Dermis blood vessel endothelial cell (primary cell): Measurements from ENCODE around the gene LMAN2. TPM values are rescaled to one million over a fixed set of nuclear protein-coding genes. Genes with fewer than 3 reads are reported as not detected.
A peak's percentile ranks its signal among the peaks of the same experiment; 100 is the strongest.
"Not testable (repeated sequence)": the region's sequence is repeated elsewhere in the genome, so short reads cannot be mapped to it uniquely, and the experiment has no call there.

Experiments
- DNase-seq: peaks from one replicate; pipeline ENCODE4 v3.0.0; 2010
- total RNA-seq: library from RNA; depleted of rRNA; stranded (reverse); fragments of >200 nt; gene quantifications from 2 replicates; pipeline ENCODE4 v1.2.3, GENCODE V29; 2014

LMAN2 gene
- total RNA-seq, 1 donor from 2014 or later = 407 TPM

GRCh38 chr5:177325868-177326381 is 25.5 kb downstream of the LMAN2 start:
- no peak for DNase-seq

GRCh38 chr5:177320879-177321278 is 30.6 kb downstream of the LMAN2 start:
- DNase-seq = no peak

DNA sequence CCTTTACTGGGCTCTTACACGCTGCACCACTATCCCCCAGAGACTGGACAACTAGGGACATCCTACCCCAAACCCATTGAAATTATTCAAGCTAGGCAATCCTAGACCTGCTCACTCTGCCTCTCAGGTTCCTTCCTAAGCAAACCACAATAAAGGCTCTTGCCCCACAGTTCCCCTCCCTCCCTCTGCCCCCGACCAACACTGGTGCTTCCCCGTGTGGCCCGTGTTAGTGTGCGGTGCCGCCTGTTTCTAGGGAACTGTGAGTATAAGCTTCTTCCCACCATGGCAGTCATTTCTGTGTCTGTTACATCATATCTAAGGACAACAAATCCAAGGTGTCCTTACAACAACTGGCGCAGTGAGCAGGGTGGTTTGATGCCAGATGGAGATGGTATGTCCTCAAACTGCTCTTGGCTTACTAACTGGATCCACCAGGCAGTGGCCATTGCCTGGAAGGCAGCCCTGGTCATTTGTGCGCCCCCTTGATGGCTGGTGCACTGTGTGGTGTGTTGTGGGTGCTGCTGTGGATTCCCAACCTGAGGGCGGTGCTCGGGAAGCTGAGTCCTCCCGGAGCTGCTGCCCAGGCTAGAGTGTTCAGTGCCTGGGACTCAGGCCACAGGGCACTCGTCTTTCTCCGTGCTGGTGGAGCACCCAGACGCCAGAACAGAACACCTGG is 31.4 kb downstream of the LMAN2 start:
- DNase-seq = no peak

- peak; percentile 91 for DNase-seq
Measured at GRCh38 chr5:177317959-177318377, 33.5 kb downstream of the LMAN2 start.

- no peak for DNase-seq
Measured at GRCh38 chr5:177316005-177316404, 35.5 kb downstream of the LMAN2 start.

- no peak for DNase-seq
Measured at GRCh38 chr5:177315411-177315810, 36.1 kb downstream of the LMAN2 start.

- no peak for DNase-seq
Measured at GRCh38 chr5:177314376-177315342, 36.8 kb downstream of the LMAN2 start.

GRCh38 chr5:177313561-177314259 is 37.8 kb downstream of the LMAN2 start:
- DNase-seq = no peak

GRCh38 chr5:177312649-177313181 is 38.8 kb downstream of the LMAN2 start:
- DNase-seq = peak; percentile 13

DNA sequence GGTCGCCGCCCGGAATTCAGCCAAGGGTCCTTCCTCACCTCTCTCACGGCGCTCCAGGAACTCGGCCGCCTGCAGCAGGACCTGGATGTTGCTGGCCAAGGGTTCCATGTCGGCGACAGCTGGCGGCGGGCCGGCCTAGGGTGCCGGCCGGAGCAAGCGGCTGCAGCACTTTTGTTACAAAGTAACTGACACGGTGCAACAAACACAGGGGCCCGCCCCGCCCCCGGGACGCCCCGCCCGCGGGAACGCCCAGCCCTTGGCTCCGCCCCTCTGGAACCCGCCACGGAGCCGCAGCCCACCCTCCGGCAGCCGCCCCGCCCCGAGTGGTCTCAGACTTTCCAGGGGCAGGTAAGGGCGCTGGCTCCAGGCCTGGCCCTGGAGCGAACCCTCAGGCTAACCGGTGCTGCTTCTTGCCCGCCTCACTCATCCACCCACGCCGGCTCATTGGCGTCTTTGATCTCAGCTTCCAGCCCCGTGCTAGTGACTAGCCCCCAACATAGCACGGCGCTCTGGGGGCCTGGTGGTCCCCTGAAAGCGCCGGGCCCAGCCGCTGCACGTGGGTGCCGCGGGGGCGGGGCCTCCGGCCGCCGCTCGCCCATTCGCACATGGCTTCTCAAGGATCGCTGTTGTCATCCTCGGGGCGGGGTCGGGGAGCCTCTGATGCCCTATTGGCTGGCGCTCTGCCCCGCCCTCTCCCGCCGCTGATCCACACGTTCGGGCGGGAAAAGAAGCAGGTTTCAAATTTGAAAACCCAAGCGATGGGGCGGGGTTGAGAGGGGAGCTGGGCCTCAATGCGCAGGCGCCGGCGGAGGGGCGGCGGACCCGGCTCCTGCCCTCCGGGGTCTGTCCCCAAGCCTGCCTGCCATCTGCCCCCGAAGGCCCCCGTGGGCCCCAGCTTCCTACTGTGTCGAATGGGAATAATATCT is 39.5 kb downstream of the LMAN2 start, which contains the start of gene MXD3:
Gene MXD3, minus strand, starts transcription at position 176 of the 926 bp plus-strand sequence. Its CDS starts 68 bp downstream, at position 108.
- DNase-seq = peak; percentile 95

GRCh38 chr5:177311392-177311722 is 40.1 kb downstream of the LMAN2 start:
- peak; percentile 26 for DNase-seq

DNA sequence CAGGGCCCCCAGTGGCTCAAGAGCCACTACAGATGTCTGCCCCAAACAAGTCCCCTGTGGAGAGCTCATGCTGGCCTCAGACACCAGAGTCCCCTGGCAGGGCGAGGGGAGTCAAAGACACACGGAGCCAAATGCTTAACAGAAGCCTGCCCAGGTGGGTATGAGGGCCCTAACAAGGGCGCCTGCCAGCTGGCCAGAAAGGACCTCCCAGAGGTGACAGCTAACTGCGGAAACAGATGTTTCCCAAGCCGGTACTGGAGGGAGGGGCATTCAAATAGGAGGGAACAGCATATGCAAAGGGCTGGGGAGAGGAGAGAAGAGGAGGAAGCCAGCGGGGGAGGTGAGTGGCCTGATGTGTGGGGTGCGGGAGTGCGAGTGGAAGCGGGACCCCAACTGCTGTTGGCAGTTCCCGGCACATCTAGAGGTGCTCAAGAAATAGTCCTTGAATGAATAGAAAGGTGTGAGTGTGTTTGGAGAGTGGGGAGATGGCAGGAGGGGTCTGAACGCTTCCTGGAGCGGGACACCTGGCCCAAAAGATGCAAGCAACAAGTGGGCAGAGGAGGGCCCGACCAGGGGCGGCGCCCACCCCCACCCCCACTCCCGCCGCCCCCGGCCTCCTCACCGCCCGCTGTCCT is 40.6 kb downstream of the LMAN2 start:
- DNase-seq = peak; percentile 85

GRCh38 chr5:177310332-177310731 is 41.1 kb downstream of the LMAN2 start:
- no peak for DNase-seq

DNA sequence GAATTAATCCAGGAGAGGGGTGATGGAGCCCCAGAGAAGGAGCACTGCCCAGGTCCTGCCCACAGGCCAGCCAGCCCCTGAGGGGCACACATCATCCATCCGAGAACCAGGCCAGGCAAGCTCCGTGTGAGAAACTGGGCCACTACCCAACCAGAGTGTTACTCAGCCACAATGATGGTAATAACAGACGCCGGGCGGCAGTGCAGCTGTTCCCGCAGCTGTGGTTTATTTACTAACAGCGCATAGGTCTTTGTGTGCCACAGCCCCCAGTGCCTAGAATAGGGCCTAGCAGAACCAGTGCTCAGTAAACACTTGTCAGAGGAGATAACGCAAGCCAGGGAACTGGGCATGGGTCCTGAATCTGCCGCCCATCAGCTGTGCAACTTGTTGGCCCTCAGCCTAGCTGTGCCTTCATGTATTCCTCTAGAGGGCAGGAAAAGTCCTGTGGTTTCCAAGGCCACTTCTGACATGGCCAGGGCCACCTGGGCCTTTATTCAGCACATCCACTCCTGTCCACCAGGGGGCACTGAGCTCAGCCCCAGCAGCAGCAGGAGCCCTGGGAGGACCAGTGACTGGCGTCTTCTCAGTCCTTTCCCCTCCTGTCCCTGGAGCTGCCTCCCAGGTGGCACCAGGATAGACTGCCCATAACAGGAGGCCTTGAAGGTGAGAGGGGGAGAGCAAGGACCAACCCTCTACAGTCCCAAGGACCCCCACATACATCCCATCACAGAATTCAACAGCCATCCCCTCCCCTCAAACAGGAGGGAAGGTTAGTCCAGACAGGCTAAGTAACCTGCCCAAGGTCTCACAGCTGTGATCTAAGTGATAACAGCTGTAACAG is 41.9 kb downstream of the LMAN2 start:
- peak; percentile 87 for DNase-seq

DNA sequence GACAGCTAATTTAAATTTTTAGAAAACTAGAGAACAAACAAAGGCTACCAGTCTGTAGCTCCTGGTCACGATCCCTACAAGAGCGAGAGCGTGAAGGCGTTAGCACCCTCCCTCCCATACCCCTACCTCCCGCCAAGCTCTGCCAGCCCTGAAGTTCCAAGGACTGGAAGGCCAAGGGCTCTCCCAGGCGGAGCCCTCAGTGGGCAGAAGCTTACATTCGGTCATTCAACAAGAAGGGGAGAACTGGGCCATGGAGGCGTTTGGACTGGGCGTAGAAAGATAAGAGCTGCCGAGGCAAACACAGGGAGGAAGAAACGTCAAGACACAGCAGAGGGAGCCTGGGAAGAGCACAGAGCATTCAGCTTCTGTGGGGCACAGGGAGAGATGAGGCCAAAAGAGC is 42.7 kb downstream of the LMAN2 start:
- DNase-seq = no peak

- DNase-seq = no peak
Measured at GRCh38 chr5:177307544-177308363, 43.7 kb downstream of the LMAN2 start.

- peak; percentile 31 for DNase-seq
Measured at GRCh38 chr5:177306674-177307543, 44.6 kb downstream of the LMAN2 start.

DNA sequence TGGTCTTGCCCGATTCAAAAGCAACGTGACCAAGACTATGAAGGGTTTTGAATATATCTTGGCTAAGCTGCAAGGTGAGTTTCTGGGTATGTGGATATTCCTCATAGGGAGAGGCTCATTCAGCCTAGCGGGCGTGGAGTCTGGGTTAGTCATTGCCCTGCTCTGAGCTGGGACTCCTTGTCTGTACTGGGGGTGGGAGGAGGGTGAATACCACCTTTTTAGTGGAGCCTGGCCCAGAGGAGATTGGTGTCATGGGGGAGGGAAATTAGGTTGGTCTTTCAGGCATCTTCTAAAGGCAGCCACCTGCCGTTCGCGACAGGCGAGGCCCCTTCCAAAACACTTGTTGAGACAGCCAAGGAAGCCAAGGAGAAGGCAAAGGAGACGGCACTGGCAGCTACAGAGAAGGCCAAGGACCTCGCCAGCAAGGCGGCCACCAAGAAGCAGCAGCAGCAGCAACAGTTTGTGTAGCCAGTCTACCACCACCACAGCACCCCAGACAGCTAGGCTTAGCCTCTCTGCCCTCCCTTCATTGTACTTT is 45.3 kb downstream of the LMAN2 start:
- not testable (repeated sequence) for DNase-seq
